GM21529 (cell line): Measurements from ENCODE around the gene SAE1.
A peak's percentile ranks its signal among the peaks of the same experiment; 100 is the strongest.

Experiments used
- ATAC-seq: cut with Tn5 transposase; IDR thresholded peaks from one replicate; pipeline ENCODE4 v1.9.1; 2021; ENCODE audit not compliant: unreplicated experiment

Gene SAE1

GRCh38 chr19:47209319-47210179, 78.9 kb downstream of the SAE1 start:
- ATAC-seq: no peak

GRCh38 chr19:47210180-47210490, 79.5 kb downstream of the SAE1 start:
- no peak for ATAC-seq

- no peak for ATAC-seq
Observed at GRCh38 chr19:47210689-47211316, 80.2 kb downstream of the SAE1 start.

GRCh38 chr19:47215581-47215980, 84.9 kb downstream of the SAE1 start:
- no peak for ATAC-seq

GRCh38 chr19:47221080-47221841, 90.6 kb downstream of the SAE1 start:
- no peak for ATAC-seq

GRCh38 chr19:47221890-47222289, 91.3 kb downstream of the SAE1 start:
- no peak for ATAC-seq

GRCh38 chr19:47225746-47226425, 95.3 kb downstream of the SAE1 start:
- ATAC-seq: peak; percentile 37

GRCh38 chr19:47226426-47227351, 96.1 kb downstream of the SAE1 start:
- peak; percentile 33 for ATAC-seq

GRCh38 chr19:47227352-47228167, 96.9 kb downstream of the SAE1 start:
- no peak for ATAC-seq

- ATAC-seq: no peak
Observed at GRCh38 chr19:47228168-47228936, 97.7 kb downstream of the SAE1 start.

GRCh38 chr19:47228937-47229675, 98.5 kb downstream of the SAE1 start:
- no peak for ATAC-seq

GRCh38 chr19:47229676-47230053, 99.0 kb downstream of the SAE1 start:
- ATAC-seq: no peak

- no peak for ATAC-seq
Observed at GRCh38 chr19:47230054-47230920, 99.7 kb downstream of the SAE1 start.

GRCh38 chr19:47230921-47231214, 100.2 kb downstream of the SAE1 start, which contains the start of gene BBC3:
Gene BBC3, minus strand, starts transcription at chr19:47231199. Its CDS starts 2,768 bp downstream, at chr19:47228431.
- ATAC-seq: peak; percentile 1

GRCh38 chr19:47231215-47232054, 100.8 kb downstream of the SAE1 start:
- peak; percentile 34 for ATAC-seq
